K562 (cell line): ENCODE data around the gene CDC27. TPM values are rescaled to one million over a fixed set of nuclear protein-coding genes. Genes with fewer than 3 reads are reported as not detected.
A peak's percentile ranks its signal among the peaks of the same experiment; 100 is the strongest.
"Not testable (repeated sequence)": the region's sequence is repeated elsewhere in the genome, so short reads cannot be mapped to it uniquely, and the experiment has no call there.

Experiments used
- ATAC-seq: fragments of 200-7000 bp; cut with Tn5 transposase; 3 replicates; pipeline ENCODE4 v1.9.1; 2020; ENCODE audit warnings: moderate library complexity
- BruUV-seq: library from RNA; stranded (reverse); fragments of 400-500 nt; replicated peaks from 2 replicates; lab custom pipeline; 2021; lab: Mats Ljungman, UMichigan
- CTCF ChIA-PET: fragments of 300-600 bp; formaldehyde crosslinking; extraction: SDS; loops from one replicate; lab custom pipeline; 2021; ENCODE audit warnings: low intra/inter-chr PET ratio; lab: Yijun Ruan, JAX
- POLR2A ChIA-PET: fragments of 300-600, 350-650 bp; sonication (Branson Sonifier 250); formaldehyde crosslinking; extraction: SDS; loops from one replicate; lab custom pipeline; 2021; ENCODE audit warnings: antibody characterized with exemption, inconsistent platforms; lab: Yijun Ruan, JAX
- DNase-seq, 4 experiments: peaks; one replicate each; pipeline versions ENCODE4 v3.0.0 to v3.0.0-alpha.2; 2011 to 2018; ENCODE audit warnings: low spot score in 3 of 4, mixed read lengths in 3 of 4; ENCODE audit errors: extremely low read depth in 1 of 4
- FAIRE-seq: peaks from 2 replicates; lab custom pipeline; 2011; peaks lifted over from hg19 to GRCh38; lab: Jason Lieb, UNC
- H2AFZ ChIP-seq: 2 replicates; pipeline ENCODE4 v1.6.0; 2011; ENCODE audit warnings: low read depth, low read length, control low read depth, inconsistent platforms
- H3K27ac ChIP-seq: fragments of 200-600 bp; 3 replicates; pipeline ENCODE4 v1.8.0; 2011; ENCODE audit warnings: low read depth, mild to moderate bottlenecking, control low read depth, inconsistent platforms, low read length, moderate library complexity, mixed read lengths; ENCODE audit errors: extremely low read depth
- H3K27me3 ChIP-seq, 2 experiments: fragments of 300-600 bp in 1 of 2; 2 replicates in 1 of 2; 3 replicates in 1 of 2; pipeline versions ENCODE4 v1.6.0 to v1.8.0; 2011; ENCODE audit warnings: inconsistent platforms in 2 of 2, low read length in 2 of 2, mild to moderate bottlenecking in 1 of 2, mixed read lengths in 1 of 2, moderate library complexity in 1 of 2; ENCODE audit not compliant: control insufficient read depth in 2 of 2, insufficient read depth in 2 of 2
- H3K36me3 ChIP-seq: fragments of 300-600 bp; 3 replicates; pipeline ENCODE4 v1.8.0; 2011; ENCODE audit warnings: mild to moderate bottlenecking, low read length, inconsistent platforms; ENCODE audit not compliant: control insufficient read depth, insufficient read depth
- H3K4me1 ChIP-seq, 2 experiments: fragments of 200-600 bp in 1 of 2; replicated peaks in 1 of 2; 2 replicates in 1 of 2; 3 replicates in 1 of 2; pipeline versions ENCODE4 v1.5.1 to v1.8.0; 2011; ENCODE audit warnings: inconsistent platforms in 2 of 2, low read length in 2 of 2, mild to moderate bottlenecking in 1 of 2, mixed read lengths in 1 of 2, moderate library complexity in 1 of 2; ENCODE audit not compliant: control insufficient read depth in 2 of 2, insufficient read depth in 2 of 2
- H3K4me2 ChIP-seq: 2 replicates; pipeline ENCODE4 v1.6.1; 2011; ENCODE audit warnings: low read length, control low read depth, inconsistent platforms, mixed read lengths; ENCODE audit not compliant: insufficient read depth
- H3K4me3 ChIP-seq: fragments of 200-600 bp; sonication (generic), shearing (Covaris generic); 2 replicates; pipeline ENCODE4 v1.5.1; 2016; ENCODE audit warnings: control low read depth, inconsistent platforms
- H3K79me2 ChIP-seq: fragments of 200-600 bp; 3 replicates; pipeline ENCODE4 v1.8.0; 2011; ENCODE audit warnings: low read length, inconsistent platforms; ENCODE audit not compliant: control insufficient read depth, insufficient read depth
- H3K9ac ChIP-seq, 2 experiments: 2 replicates each; pipeline versions ENCODE4 v1.6.0 to v1.6.1; 2011; ENCODE audit warnings: low read depth in 2 of 2, low read length in 2 of 2, control low read depth in 1 of 2, inconsistent platforms in 1 of 2, mild to moderate bottlenecking in 1 of 2, mixed read lengths in 1 of 2; ENCODE audit not compliant: insufficient read depth in 1 of 2
- H3K9me1 ChIP-seq: one replicate; pipeline ENCODE4 v1.6.0; 2011; ENCODE audit warnings: inconsistent platforms, mild to moderate bottlenecking, low read length, moderate library complexity; ENCODE audit not compliant: control insufficient read depth, insufficient read depth
- H3K9me3 ChIP-seq: replicated peaks from 2 replicates; pipeline ENCODE4 v1.5.1; 2011; ENCODE audit warnings: low read depth, low read length, inconsistent platforms; ENCODE audit not compliant: control insufficient read depth, insufficient read depth
- H4K20me1 ChIP-seq: replicated peaks from 2 replicates; pipeline ENCODE4 v1.6.1; 2011; ENCODE audit warnings: low read length, inconsistent platforms, mixed read lengths; ENCODE audit not compliant: control insufficient read depth, insufficient read depth
- HNRNPL ChIP-seq: fragments of 200-400 bp; formaldehyde crosslinking; IDR thresholded peaks from 2 replicates; pipeline ENCODE4 v1.6.1; 2017; ENCODE audit warnings: low read depth, mild to moderate bottlenecking, low read length
- PHF20 ChIP-seq: fragments of 450-650 bp; IDR thresholded peaks from 2 replicates; pipeline ENCODE4 v1.6.1; 2018; ENCODE audit not compliant: partially characterized antibody
- ZBTB9 ChIP-seq: fragments of 450-650 bp; formaldehyde crosslinking; IDR thresholded peaks from 2 replicates; pipeline ENCODE4 v1.4.0; 2020; ENCODE audit warnings: mild to moderate bottlenecking, moderate library complexity
- WGBS: fragments of 100-300 bp; shearing (Covaris generic); methylation state at CpG from one replicate; pipeline ENCODE4 v1.1.6; 2016; ENCODE audit warnings: low coverage, mixed read lengths; ENCODE audit not compliant: insufficient coverage; ENCODE audit errors: missing lambda C conversion rate; 5-methylcytosine and 5-hydroxymethylcytosine counted together
- in situ Hi-C: fragments of 300-500 bp; cut with MboI; formaldehyde crosslinking; loops from 4 replicates; pipeline ENCODE4 v1.15.0; 2018; ENCODE audit warnings: inconsistent platforms, mixed read lengths
- intact Hi-C: fragments of 100-400 bp; cut with micrococcal nuclease; formaldehyde crosslinking; loops from 2 replicates; pipeline ENCODE4 v1.14.2; 2022
- polyA plus RNA-seq, 8 experiments: library from polyadenylated mRNA; depleted of rRNA in 4 of 8; stranded (reverse) in 5 of 8; unstranded in 3 of 8; fragments of >200 nt; fragmentation: Nextera tagmentation in 2 of 8; fragmentation: Illumina TruSeq in 1 of 8; extraction: Ambion mirVana in 2 of 8; extraction: Trizol in 1 of 8; gene quantifications; 2 replicates each; pipeline versions ENCODE4 v1.2.1 to v1.2.3, GENCODE V29; 2011 to 2014; ENCODE audit warnings: inconsistent platforms in 1 of 8, missing spikeins in 1 of 8
- total RNA-seq, 7 experiments: library from RNA; depleted of rRNA in 6 of 7; stranded (reverse); fragments of >200 nt in 6 of 7; fragmentation: Illumina TruSeq in 2 of 7; extraction: Trizol in 2 of 7; gene quantifications; 2 replicates each; pipeline versions ENCODE4 v1.2.1 to v1.2.3, GENCODE V29; 2011 to 2021; ENCODE audit warnings: low replicate concordance in 1 of 7

CDC27 gene
- total and polyA plus RNA-seq, 9 of the 15 experiments (the other 6 are each of a cell fraction or from before 2014, with no cell fraction given) = 28.6 to 155 (median 94.1) TPM

DNA sequence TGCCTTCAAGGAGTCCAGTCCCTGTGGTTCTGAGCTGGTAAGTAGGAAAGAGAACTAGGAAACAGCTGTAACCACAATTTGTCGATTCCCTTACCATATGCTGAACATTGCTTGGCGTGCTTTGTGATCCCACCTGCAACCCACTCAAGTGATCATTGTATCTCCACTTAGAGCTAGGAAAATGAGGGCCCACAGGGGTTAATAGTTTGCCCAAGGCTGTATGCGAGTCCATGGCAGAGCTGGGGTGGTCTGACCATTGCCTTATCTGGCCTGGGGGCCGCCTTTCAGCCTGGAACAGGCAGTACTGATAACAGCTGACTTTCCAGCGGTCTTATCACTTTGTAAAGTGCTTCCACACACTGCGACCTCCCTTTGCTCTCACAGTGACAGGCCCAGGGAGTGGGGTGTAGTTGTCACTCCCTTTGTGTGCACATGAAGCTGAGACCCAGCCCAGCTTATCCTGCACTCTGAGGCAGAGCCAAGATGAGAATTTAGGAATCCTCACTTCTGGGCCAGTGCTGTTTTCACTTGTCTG lies 29.9 kb upstream of the CDC27 start (continued):
- TF ChIP-seq HNRNPL = no peak
- no peak for TF ChIP-seq PHF20
- TF ChIP-seq ZBTB9 (CRISPR knock-in tag) = peak; percentile 82

- H3K4me2 ChIP-seq, ATAC-seq, H3K9ac ChIP-seq, in situ Hi-C loops, CTCF ChIA-PET, DNase-seq, H3K9me1 ChIP-seq, H3K9me3 ChIP-seq, H3K4me3 ChIP-seq, FAIRE-seq, BruUV-seq, H4K20me1 ChIP-seq, H2AFZ ChIP-seq, intact Hi-C loops, H3K27me3 ChIP-seq, H3K27ac ChIP-seq: not testable (repeated sequence)
- 100% methylated on average over 2 of the region's 2 CpGs for WGBS
- Histone ChIP-seq H3K36me3 (peaks cover 53% of the 10 kb centered on the region), H3K79me2 (peaks cover 30% of the 10 kb centered on the region), H3K4me1 (peaks cover 31 to 50% of the 10 kb centered on the region in 2 experiments; a peak in 4 of 5 replicates)
- POLR2A ChIA-PET = interaction anchor here (0.7 to 1.4 kb wide), 3 partner anchors 7 to 28 kb away, joined by 3 to 5 read pairs (median 4); partner anchors contain the start of gene CDC27
These were observed 28.2 kb upstream of the CDC27 start for GRCh38 chr17:47217279-47217678.
